ENCODE measurements around the gene UROC1.
A peak's percentile ranks its signal among the peaks of the same experiment; 100 is the strongest.

UROC1 gene

DNA sequence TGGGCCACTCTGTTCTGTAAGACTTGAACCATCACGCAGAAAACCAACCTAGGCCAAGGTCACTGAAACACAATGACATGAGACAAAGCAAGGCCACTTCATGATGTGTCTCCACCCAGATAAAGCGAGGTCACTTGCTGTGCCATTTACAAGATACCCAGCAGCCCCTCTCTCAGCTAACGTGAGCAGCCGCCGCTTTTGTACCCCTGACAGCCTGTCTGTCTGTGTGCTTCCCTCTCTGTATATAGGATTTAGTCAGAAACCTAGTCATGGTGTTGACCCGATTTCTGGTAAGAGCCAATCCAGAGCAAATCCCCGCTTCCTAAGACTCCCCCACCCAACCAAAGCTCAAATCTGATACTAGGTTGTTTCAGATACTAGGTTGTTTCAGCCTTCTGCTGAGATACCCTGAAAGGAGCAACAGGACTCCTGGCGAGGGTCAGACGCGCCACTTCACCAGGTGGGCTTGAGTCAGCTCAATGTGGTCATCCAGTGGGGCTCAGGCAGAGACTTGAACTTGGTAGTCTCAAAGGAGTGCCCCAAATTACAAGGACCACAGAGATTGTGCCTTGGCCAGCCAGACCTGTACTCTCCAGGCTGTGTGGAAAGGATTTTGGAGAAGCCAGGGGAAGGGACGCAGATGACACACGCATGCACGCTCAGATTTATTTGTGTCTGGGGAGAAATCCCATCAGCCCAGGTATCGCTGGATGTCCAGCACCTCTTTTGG is 38.8 kb downstream of the UROC1 start:
- H3K4me3 ChIP-seq (replicated peaks; ENCODE audit: insufficient read depth, low read length) = no peak overlapping the region
- no peak for DNase-seq (ENCODE audit: low read depth in 1 of 2, low spot score in 1 of 2)
- TF ChIP-seq GABPA (IDR thresholded peaks at IDR 0.05; ENCODE audit: low read depth) = no peak
- TF ChIP-seq, protein P1, sequence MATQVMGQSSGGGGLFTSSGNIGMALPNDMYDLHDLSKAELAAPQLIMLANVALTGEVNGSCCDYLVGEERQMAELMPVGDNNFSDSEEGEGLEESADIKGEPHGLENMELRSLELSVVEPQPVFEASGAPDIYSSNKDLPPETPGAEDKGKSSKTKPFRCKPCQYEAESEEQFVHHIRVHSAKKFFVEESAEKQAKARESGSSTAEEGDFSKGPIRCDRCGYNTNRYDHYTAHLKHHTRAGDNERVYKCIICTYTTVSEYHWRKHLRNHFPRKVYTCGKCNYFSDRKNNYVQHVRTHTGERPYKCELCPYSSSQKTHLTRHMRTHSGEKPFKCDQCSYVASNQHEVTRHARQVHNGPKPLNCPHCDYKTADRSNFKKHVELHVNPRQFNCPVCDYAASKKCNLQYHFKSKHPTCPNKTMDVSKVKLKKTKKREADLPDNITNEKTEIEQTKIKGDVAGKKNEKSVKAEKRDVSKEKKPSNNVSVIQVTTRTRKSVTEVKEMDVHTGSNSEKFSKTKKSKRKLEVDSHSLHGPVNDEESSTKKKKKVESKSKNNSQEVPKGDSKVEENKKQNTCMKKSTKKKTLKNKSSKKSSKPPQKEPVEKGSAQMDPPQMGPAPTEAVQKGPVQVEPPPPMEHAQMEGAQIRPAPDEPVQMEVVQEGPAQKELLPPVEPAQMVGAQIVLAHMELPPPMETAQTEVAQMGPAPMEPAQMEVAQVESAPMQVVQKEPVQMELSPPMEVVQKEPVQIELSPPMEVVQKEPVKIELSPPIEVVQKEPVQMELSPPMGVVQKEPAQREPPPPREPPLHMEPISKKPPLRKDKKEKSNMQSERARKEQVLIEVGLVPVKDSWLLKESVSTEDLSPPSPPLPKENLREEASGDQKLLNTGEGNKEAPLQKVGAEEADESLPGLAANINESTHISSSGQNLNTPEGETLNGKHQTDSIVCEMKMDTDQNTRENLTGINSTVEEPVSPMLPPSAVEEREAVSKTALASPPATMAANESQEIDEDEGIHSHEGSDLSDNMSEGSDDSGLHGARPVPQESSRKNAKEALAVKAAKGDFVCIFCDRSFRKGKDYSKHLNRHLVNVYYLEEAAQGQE (IDR thresholded peaks at IDR 0.05; ENCODE audit: insufficient replicate concordance, low read depth) = no peak
- TF ChIP-seq, protein P2, sequence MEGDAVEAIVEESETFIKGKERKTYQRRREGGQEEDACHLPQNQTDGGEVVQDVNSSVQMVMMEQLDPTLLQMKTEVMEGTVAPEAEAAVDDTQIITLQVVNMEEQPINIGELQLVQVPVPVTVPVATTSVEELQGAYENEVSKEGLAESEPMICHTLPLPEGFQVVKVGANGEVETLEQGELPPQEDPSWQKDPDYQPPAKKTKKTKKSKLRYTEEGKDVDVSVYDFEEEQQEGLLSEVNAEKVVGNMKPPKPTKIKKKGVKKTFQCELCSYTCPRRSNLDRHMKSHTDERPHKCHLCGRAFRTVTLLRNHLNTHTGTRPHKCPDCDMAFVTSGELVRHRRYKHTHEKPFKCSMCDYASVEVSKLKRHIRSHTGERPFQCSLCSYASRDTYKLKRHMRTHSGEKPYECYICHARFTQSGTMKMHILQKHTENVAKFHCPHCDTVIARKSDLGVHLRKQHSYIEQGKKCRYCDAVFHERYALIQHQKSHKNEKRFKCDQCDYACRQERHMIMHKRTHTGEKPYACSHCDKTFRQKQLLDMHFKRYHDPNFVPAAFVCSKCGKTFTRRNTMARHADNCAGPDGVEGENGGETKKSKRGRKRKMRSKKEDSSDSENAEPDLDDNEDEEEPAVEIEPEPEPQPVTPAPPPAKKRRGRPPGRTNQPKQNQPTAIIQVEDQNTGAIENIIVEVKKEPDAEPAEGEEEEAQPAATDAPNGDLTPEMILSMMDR (IDR thresholded peaks at IDR 0.05; ENCODE audit: insufficient read depth, low read length) = no peak
- no peak for TF ChIP-seq SPI1 (IDR thresholded peaks at IDR 0.05; ENCODE audit: borderline replicate concordance, low read depth)
- no peak for TF ChIP-seq POLR2AphosphoS5 (IDR thresholded peaks at IDR 0.05; ENCODE audit: low read depth)

DNA sequence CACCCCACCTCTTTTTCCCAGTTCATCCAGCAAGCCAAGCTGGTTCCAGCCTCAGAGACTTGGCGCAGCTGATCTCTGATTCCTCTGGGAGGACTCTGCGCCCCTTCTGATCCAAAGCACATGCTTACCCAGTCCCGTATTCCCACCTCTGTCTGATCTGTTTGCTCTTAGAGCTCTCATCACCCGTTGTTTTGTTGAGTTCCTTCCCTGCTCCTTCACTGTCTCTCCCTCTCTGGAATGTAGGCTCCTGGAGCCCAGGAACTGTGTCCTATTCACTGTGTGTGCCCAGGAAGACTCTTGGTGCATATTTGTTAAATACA is 40.6 kb downstream of the UROC1 start:
- H3K4me3 ChIP-seq (replicated peaks; ENCODE audit: insufficient read depth, low read length) = no peak overlapping the region
- H3K27ac ChIP-seq (replicated peaks) = no peak overlapping the region
- TF ChIP-seq GABPA (IDR thresholded peaks at IDR 0.05; ENCODE audit: low read depth) (no peak), SPI1 (IDR thresholded peaks at IDR 0.05; ENCODE audit: borderline replicate concordance, low read depth) (no peak), POLR2AphosphoS5 (IDR thresholded peaks at IDR 0.05; ENCODE audit: low read depth) (no peak)
- TF ChIP-seq, protein P1 (IDR thresholded peaks at IDR 0.05; ENCODE audit: insufficient replicate concordance, low read depth) = no peak
- TF ChIP-seq, protein P2 (IDR thresholded peaks at IDR 0.05; ENCODE audit: insufficient read depth, low read length) = no peak
- DNase-seq (ENCODE audit: low read depth in 1 of 2, low spot score in 1 of 2) = no peak
- no peaks in the 10 kb centered on the region for H3K27me3 ChIP-seq (ENCODE audit: insufficient read depth, poor library complexity, severe bottlenecking)

More for the DNA sequence above, 38.8 kb downstream of the UROC1 start:
- H3K27me3 ChIP-seq (ENCODE audit: insufficient read depth, poor library complexity, severe bottlenecking) = no peaks in the 10 kb centered on the region
- H3K27ac ChIP-seq (replicated peaks) = no peak overlapping the region

DNA sequence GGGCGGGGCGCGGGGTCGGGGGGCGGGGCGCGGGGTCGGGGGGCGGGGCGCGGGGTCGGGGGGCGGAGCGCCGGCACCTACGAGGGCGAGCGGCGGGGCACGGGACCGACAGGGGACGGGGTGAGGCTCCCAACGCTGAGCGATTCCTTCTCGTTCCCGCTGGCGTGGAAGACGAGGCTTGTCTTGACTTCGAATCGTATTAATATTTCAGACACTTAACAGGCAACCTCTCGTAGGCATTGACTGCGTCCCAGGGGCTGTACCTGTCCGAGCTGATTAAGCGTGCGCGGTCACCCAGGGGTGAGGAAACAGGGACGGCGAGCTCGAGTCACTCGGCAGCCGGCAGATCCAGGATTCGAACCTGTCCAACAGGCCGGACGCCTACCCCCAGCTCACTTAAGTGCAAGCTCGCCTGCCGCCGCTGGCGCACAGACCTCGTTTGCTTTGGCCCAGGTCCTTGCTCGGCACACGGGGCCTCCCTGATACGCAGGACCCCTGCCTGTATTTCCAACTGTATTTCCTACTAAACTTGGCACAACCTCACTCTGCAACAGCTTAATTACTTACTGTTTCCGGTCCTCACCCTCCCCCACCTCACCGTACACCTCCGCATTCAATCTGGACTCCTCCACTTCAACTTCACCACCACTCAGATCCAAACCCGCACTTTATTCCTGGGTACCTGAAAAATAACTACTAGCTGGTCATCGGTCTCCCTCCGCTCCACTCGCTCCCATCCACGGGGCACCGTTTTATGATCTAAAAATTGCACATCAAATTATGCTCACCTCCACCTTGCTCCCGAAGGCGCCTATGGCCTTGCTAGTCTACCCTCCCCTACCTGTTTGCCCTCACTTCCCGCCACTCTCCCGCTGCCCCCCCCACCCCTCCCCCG is 41.2 kb downstream of the UROC1 start:
- Histone ChIP-seq H3K27me3 (ENCODE audit: insufficient read depth, poor library complexity, severe bottlenecking) (no peaks in the 10 kb centered on the region), H3K27ac (replicated peaks) (peak overlapping the region; percentile 81), H3K4me3 (replicated peaks; ENCODE audit: insufficient read depth, low read length) (peak overlapping the region; percentile 56)
- peak; percentile 44 to 45 for DNase-seq (ENCODE audit: low read depth in 1 of 2, low spot score in 1 of 2)
- TF ChIP-seq, protein P1 (IDR thresholded peaks at IDR 0.05; ENCODE audit: insufficient replicate concordance, low read depth) = no peak
- no peak for TF ChIP-seq GABPA (IDR thresholded peaks at IDR 0.05; ENCODE audit: low read depth)
- TF ChIP-seq, protein P2 (IDR thresholded peaks at IDR 0.05; ENCODE audit: insufficient read depth, low read length) = no peak
- TF ChIP-seq SPI1 (IDR thresholded peaks at IDR 0.05; ENCODE audit: borderline replicate concordance, low read depth) = no peak
- TF ChIP-seq POLR2AphosphoS5 (IDR thresholded peaks at IDR 0.05; ENCODE audit: low read depth) = peak; percentile 58

Measured in HL-60 (cell line).